Chondrocyte (in vitro differentiated cells): ENCODE results near the gene ZNF473. TPM values are rescaled to one million over a fixed set of nuclear protein-coding genes. Genes with fewer than 3 reads are reported as not detected.

ENCODE experiments used
- DNase-seq: peaks from one replicate; pipeline ENCODE4 v3.0.0; 2021; ENCODE audit warnings: mixed read lengths, low spot score
- H3K27ac Mint-ChIP-seq: one replicate; pipeline ENCODE4 v1.8.0; 2021; ENCODE audit warnings: mild to moderate bottlenecking, moderate library complexity, mixed read lengths; ENCODE audit not compliant: unreplicated experiment
- H3K27me3 Mint-ChIP-seq: 2 replicates; pipeline ENCODE4 v1.8.0; 2021; ENCODE audit warnings: low read depth, mixed read lengths
- H3K36me3 Mint-ChIP-seq: 2 replicates; pipeline ENCODE4 v1.8.0; 2021; ENCODE audit warnings: low read depth, mixed read lengths
- H3K4me1 Mint-ChIP-seq: 2 replicates; pipeline ENCODE4 v1.8.0; 2021; ENCODE audit warnings: low read depth, mild to moderate bottlenecking, mixed read lengths
- H3K4me3 Mint-ChIP-seq: one replicate; pipeline ENCODE4 v1.8.0; 2021; ENCODE audit warnings: mild to moderate bottlenecking, moderate library complexity, mixed read lengths; ENCODE audit not compliant: unreplicated experiment
- H3K9me3 Mint-ChIP-seq: 2 replicates; pipeline ENCODE4 v1.8.0; 2021; ENCODE audit warnings: low read depth, mixed read lengths
- CTCF ChIP-seq: fragments of 200-600 bp; sonication (generic); IDR thresholded peaks from 2 replicates; pipeline ENCODE4 v1.5.0; 2021; ENCODE audit warnings: antibody characterized with exemption, mild to moderate bottlenecking, moderate library complexity
- total RNA-seq: library from RNA; stranded (reverse); gene quantifications from 3 replicates; pipeline ENCODE4 v1.2.1, GENCODE V29; 2021

ZNF473 gene
- total RNA-seq, 1 donor from 2014 or later, result 7.3 TPM

DNA sequence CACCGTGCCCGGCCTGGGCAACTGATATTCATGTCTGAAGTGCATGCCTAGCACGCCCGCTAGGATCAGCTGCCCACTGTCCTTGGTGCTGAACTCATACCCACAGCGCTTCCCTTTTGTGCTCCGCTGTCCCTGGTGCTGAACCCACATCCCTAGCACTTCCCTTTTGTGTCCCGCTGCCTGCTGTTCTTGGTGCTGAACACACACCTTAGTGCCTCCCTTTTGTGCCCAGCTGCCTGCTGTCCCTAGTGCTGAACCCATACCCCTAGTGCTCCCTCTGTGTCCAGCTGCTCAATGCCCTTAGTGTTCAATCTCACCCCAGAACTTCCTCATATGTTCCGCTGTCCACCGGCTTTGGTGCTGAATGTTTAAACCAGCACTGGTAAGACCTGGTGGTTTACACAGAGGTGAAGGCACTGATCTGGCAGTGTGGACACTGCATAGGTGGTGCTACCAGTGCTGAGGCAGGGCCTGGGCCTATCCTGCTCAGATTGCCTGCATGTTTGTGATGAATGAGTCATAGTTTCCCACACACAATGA is 38.6 kb upstream of the ZNF473 start:
- TF ChIP-seq CTCF, result peak; percentile 40
- DNase-seq, result no peak
- Mint-ChIP-seq H3K4me1 (no peaks in the 10 kb centered on the region), H3K27me3 (no peaks in the 10 kb centered on the region), H3K27ac (no peak overlapping the region), H3K4me3 (no peak overlapping the region), H3K36me3 (peaks cover 25% of the 10 kb centered on the region), H3K9me3 (no peaks in the 10 kb centered on the region)

GRCh38 chr19:49988007-49988406 is 37.8 kb upstream of the ZNF473 start:
- H3K9me3 Mint-ChIP-seq, result no peaks in the 10 kb centered on the region
- TF ChIP-seq CTCF, result no peak
- no peak overlapping the region for H3K4me3 Mint-ChIP-seq
- no peak overlapping the region for H3K27ac Mint-ChIP-seq
- no peaks in the 10 kb centered on the region for H3K4me1 Mint-ChIP-seq
- no peak for DNase-seq
- no peaks in the 10 kb centered on the region for H3K27me3 Mint-ChIP-seq
- peaks cover 29% of the 10 kb centered on the region for H3K36me3 Mint-ChIP-seq

GRCh38 chr19:49988433-49988832 is 37.4 kb upstream of the ZNF473 start:
- no peak for TF ChIP-seq CTCF
- H3K9me3 Mint-ChIP-seq, result no peaks in the 10 kb centered on the region
- H3K27ac Mint-ChIP-seq, result no peak overlapping the region
- H3K4me3 Mint-ChIP-seq, result no peak overlapping the region
- peaks cover 29% of the 10 kb centered on the region for H3K36me3 Mint-ChIP-seq
- DNase-seq, result no peak
- no peaks in the 10 kb centered on the region for H3K4me1 Mint-ChIP-seq
- no peaks in the 10 kb centered on the region for H3K27me3 Mint-ChIP-seq

- no peaks in the 10 kb centered on the region for H3K4me1 Mint-ChIP-seq
- no peak overlapping the region for H3K27ac Mint-ChIP-seq
- DNase-seq, result no peak
- no peak for TF ChIP-seq CTCF
- peaks cover 43% of the 10 kb centered on the region for H3K36me3 Mint-ChIP-seq
- H3K9me3 Mint-ChIP-seq, result no peaks in the 10 kb centered on the region
- no peak overlapping the region for H3K4me3 Mint-ChIP-seq
- no peaks in the 10 kb centered on the region for H3K27me3 Mint-ChIP-seq
Observed at GRCh38 chr19:49997709-49998108, 28.1 kb upstream of the ZNF473 start.

DNA sequence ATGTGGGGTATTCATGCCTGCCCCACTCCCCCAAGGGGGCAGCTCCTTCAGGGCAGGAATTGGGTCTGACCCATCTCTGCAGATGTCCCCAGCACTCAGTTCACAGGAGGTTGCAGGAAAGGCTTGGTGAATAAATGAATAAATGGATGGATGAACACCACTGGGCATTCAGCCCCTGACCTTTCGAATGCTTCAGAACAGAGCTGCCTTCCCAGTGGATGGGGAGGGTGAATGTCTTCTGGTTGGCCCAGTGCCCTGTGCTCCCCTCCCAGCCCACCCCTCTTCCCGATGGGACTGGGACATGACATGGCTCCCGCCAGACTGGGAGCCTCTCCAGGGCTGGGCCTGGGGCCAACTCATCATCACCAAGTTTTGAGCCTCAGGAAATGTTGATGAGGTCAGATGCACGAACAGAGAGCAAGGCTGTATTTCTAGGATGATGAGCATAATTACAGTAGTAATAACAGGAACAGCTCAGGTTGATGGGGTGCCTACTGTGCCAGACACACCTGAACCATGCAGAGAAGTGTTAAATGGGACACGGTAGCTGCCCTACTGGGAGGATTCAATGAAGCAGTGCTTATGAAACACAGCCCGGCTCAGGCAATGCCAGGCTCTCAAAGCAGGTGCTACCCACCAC is 26.3 kb upstream of the ZNF473 start:
- Mint-ChIP-seq H3K4me3 (no peak overlapping the region), H3K36me3 (peaks cover 33% of the 10 kb centered on the region), H3K27ac (no peak overlapping the region), H3K4me1 (peaks cover 10% of the 10 kb centered on the region), H3K9me3 (no peaks in the 10 kb centered on the region), H3K27me3 (no peaks in the 10 kb centered on the region)
- no peak for DNase-seq
- TF ChIP-seq CTCF, result no peak
